Measurements from ENCODE around the gene REEP1.

Gene REEP1

DNA sequence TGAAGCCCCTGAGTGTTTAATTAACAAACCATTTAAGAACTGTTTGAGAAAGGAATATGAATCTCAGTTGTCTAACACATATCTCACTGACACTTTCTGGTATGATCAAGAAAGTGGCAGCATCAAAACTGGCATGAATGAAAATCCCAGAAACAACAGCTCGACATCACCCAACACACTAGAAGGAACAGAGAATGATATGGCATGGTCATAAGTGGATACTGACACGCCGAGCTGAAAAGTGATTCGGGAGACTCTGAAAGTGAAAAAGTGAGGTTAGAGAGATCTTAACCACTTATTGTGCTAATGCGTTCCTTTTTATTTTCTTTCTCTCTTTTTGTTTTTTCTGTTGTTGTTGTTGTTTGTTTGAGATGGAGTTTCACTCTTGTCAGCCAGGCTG, 100.3 kb downstream of the REEP1 start:
- ChIA-PET CTCF (no interaction called here), POLR2A (no interaction called here)
- DNase-seq (ENCODE audit: extremely low spot score), result no peak
- TF ChIP-seq TARDBP (IDR thresholded peaks at IDR 0.05), result no peak
- no peak for TF ChIP-seq HDGF (IDR thresholded peaks at IDR 0.05; ENCODE audit: borderline replicate concordance)
- TF ChIP-seq ZNF384 (IDR thresholded peaks at IDR 0.05), result no peak
- no peak for TF ChIP-seq L3MBTL2 (conservative IDR thresholded peaks at IDR 0.05)
- no peak for TF ChIP-seq NFRKB (IDR thresholded peaks at IDR 0.05)
- no peak for TF ChIP-seq SP1 (IDR thresholded peaks at IDR 0.05)
- no peak for TF ChIP-seq BHLHE40 (IDR thresholded peaks at IDR 0.05; ENCODE audit: borderline replicate concordance)
- no peak for TF ChIP-seq FOXK2 (IDR thresholded peaks at IDR 0.05)
- TF ChIP-seq FOXM1 (IDR thresholded peaks at IDR 0.05; ENCODE audit: borderline replicate concordance), result no peak
- no peak for TF ChIP-seq ELF4 (IDR thresholded peaks at IDR 0.05)

DNA sequence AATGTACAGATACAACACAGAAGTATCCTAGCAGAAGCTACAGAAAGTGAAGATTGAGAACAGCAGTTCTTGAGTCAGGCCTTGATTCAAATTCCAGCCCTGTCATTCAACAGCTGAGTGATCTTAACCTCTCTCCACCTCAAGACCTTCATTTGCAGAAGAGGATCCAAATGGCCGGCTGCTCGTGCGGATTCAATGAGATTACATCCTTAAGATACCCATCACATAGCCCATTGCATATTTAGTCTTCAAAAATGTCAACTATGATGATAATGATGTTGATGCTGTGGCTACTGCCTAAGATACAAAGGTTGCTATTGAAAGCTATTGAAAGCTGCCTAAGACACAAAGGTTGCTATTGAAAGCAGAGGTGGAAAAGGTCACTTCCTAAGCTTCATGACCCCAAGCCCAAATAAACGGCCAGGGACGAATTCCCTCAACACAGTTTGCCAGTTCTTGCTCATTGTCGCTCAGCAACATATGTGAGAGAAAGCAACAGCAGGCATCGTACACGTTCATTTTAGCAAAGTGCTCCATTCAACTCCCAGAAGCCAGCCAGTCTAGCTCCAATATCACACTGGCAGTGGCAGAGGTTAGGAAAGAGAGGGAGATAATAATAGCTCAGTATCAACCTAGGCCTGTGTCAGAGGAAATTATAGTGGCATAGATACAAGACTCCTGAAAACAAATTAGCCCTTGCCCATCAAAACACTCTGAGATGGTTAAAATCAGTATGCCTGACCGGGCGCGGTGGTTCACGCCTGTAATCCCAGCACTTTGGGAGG, 102.0 kb downstream of the REEP1 start:
- POLR2A ChIA-PET, result interaction anchor here (0.7 kb wide), 1 partner anchor 80 kb away, joined by 3 read pairs; no protein-coding TSS in a partner anchor
- no peak for DNase-seq (ENCODE audit: extremely low spot score)
- no peak for TF ChIP-seq NFRKB (IDR thresholded peaks at IDR 0.05)
- no peak for TF ChIP-seq FOXK2 (IDR thresholded peaks at IDR 0.05)
- TF ChIP-seq LEF1 (IDR thresholded peaks at IDR 0.05; ENCODE audit: borderline replicate concordance), result no peak
- TF ChIP-seq CTBP1 (IDR thresholded peaks at IDR 0.05; ENCODE audit: borderline replicate concordance), result no peak
- TF ChIP-seq SUZ12 (IDR thresholded peaks at IDR 0.05), result no peak
- TF ChIP-seq HDGF (IDR thresholded peaks at IDR 0.05; ENCODE audit: borderline replicate concordance), result no peak
- no peak for TF ChIP-seq ELF4 (IDR thresholded peaks at IDR 0.05)
- no peak for TF ChIP-seq TARDBP (IDR thresholded peaks at IDR 0.05)
- no peak for TF ChIP-seq FOXM1 (IDR thresholded peaks at IDR 0.05; ENCODE audit: borderline replicate concordance)
- TF ChIP-seq ARNT (IDR thresholded peaks at IDR 0.05), result no peak
- TF ChIP-seq BHLHE40 (IDR thresholded peaks at IDR 0.05; ENCODE audit: borderline replicate concordance), result no peak
- no peak for TF ChIP-seq FOXA1 (IDR thresholded peaks at IDR 0.05)
- TF ChIP-seq, protein P1, sequence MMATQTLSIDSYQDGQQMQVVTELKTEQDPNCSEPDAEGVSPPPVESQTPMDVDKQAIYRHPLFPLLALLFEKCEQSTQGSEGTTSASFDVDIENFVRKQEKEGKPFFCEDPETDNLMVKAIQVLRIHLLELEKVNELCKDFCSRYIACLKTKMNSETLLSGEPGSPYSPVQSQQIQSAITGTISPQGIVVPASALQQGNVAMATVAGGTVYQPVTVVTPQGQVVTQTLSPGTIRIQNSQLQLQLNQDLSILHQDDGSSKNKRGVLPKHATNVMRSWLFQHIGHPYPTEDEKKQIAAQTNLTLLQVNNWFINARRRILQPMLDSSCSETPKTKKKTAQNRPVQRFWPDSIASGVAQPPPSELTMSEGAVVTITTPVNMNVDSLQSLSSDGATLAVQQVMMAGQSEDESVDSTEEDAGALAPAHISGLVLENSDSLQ (IDR thresholded peaks at IDR 0.05), result no peak
- TF ChIP-seq L3MBTL2 (conservative IDR thresholded peaks at IDR 0.05), result no peak
- TF ChIP-seq SP1 (IDR thresholded peaks at IDR 0.05), result no peak
- no peak for TF ChIP-seq ZNF384 (IDR thresholded peaks at IDR 0.05)
- CTCF ChIA-PET, result interaction anchor here (0.7 kb wide), 1 partner anchor 14 kb away, joined by 3 read pairs; no protein-coding TSS in a partner anchor

DNA sequence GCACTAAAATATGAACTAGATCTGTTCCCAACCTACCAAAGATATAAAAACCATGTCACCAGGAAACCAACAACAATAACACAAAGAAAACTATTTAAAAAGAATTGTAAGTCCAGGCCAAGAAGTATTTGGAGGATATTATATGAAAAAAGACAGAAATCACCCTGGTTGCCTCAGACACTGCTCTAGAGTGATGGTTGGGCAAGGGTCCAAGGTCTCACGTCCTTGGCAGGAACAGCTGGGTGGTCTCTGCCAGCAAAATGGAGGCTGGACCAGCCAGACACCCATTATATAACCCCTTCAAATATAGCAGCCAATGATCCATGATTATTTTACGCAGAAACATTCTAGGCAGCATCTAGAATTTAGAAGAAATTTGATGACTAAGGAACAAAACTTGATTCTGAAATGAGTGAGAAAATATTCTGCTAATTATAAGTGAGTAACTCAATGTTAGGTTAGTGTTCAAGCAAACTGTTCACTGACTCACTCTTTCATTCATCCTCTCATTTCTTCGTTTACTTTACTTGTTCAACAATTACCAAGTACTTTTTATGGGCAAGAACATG, 102.8 kb downstream of the REEP1 start:
- no peak for DNase-seq (ENCODE audit: extremely low spot score)
- ChIA-PET POLR2A (no interaction called here), CTCF (interaction anchor here (0.7 kb wide), 1 partner anchor 14 kb away, joined by 3 read pairs; no protein-coding TSS in a partner anchor)
- TF ChIP-seq TARDBP (IDR thresholded peaks at IDR 0.05) (no peak), ZNF384 (IDR thresholded peaks at IDR 0.05) (no peak), LEF1 (IDR thresholded peaks at IDR 0.05; ENCODE audit: borderline replicate concordance) (no peak)

DNA sequence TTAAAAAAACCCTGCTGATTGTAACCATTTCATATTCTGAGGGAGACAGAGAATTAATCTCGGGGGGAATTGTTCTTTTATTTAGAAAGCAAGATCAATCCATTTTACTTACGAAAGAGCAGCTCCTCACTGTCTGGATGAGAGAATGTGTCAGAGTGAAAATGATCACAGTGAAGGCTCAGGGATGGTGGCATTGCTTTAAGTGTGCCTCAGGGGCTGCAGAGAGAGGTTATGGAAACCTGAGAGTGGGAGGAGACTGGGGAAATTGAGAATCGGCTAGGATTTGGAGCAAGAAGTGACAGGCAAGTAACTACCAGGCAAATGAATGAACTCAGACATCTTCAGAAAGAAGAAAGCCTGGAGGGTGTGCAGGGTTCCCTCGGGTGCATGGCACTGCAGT, 104.0 kb downstream of the REEP1 start:
- ChIA-PET POLR2A (no interaction called here), CTCF (interaction anchor here (0.6 to 0.8 kb wide), 2 partner anchors 13 to 17 kb away, joined by 3 read pairs; no protein-coding TSS in a partner anchor)
- TF ChIP-seq NFRKB (IDR thresholded peaks at IDR 0.05) (no peak), BHLHE40 (IDR thresholded peaks at IDR 0.05; ENCODE audit: borderline replicate concordance) (no peak), SP1 (IDR thresholded peaks at IDR 0.05) (no peak), ARNT (IDR thresholded peaks at IDR 0.05) (no peak), SUZ12 (IDR thresholded peaks at IDR 0.05) (no peak), LEF1 (IDR thresholded peaks at IDR 0.05; ENCODE audit: borderline replicate concordance) (no peak), TARDBP (IDR thresholded peaks at IDR 0.05) (no peak), HDGF (IDR thresholded peaks at IDR 0.05; ENCODE audit: borderline replicate concordance) (no peak), ZNF384 (IDR thresholded peaks at IDR 0.05) (no peak), FOXM1 (IDR thresholded peaks at IDR 0.05; ENCODE audit: borderline replicate concordance) (no peak), ELF4 (IDR thresholded peaks at IDR 0.05) (no peak), L3MBTL2 (conservative IDR thresholded peaks at IDR 0.05) (no peak), FOXK2 (IDR thresholded peaks at IDR 0.05) (no peak), CTBP1 (IDR thresholded peaks at IDR 0.05; ENCODE audit: borderline replicate concordance) (no peak), FOXA1 (IDR thresholded peaks at IDR 0.05) (no peak)
- TF ChIP-seq, protein P1 (IDR thresholded peaks at IDR 0.05), result no peak
- no peak for DNase-seq (ENCODE audit: extremely low spot score)

DNA sequence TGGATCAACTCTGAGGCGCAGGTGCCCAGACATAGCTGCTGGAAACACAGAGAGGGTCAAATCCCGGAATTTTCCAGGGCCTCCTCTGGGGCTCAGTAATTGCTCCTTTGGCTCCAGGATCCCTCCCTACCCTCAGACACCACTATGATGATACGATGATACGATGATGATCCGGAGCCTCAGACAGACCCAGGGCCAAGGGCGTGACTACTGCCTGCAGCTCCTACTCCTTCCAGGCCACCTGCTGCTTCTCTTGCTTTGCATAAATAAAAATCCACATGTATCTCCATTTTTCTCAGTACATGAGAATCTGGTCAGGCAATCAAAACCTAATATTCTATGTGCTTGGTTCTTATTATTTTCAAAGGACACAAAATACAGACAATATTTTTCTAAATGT, 104.5 kb downstream of the REEP1 start:
- POLR2A ChIA-PET, result no interaction called here
- DNase-seq (ENCODE audit: extremely low spot score), result no peak
- CTCF ChIA-PET, result interaction anchor here (0.6 to 0.8 kb wide), 2 partner anchors 12 to 18 kb away, joined by 3 read pairs; no protein-coding TSS in a partner anchor
- TF ChIP-seq ZNF384 (IDR thresholded peaks at IDR 0.05) (no peak), ELF4 (IDR thresholded peaks at IDR 0.05) (no peak), L3MBTL2 (conservative IDR thresholded peaks at IDR 0.05) (no peak), NFRKB (IDR thresholded peaks at IDR 0.05) (no peak), SP1 (IDR thresholded peaks at IDR 0.05) (no peak), FOXM1 (IDR thresholded peaks at IDR 0.05; ENCODE audit: borderline replicate concordance) (no peak), LEF1 (IDR thresholded peaks at IDR 0.05; ENCODE audit: borderline replicate concordance) (no peak), HDGF (IDR thresholded peaks at IDR 0.05; ENCODE audit: borderline replicate concordance) (no peak), TARDBP (IDR thresholded peaks at IDR 0.05) (no peak), FOXK2 (IDR thresholded peaks at IDR 0.05) (no peak), BHLHE40 (IDR thresholded peaks at IDR 0.05; ENCODE audit: borderline replicate concordance) (no peak), ARNT (IDR thresholded peaks at IDR 0.05) (no peak)

DNA sequence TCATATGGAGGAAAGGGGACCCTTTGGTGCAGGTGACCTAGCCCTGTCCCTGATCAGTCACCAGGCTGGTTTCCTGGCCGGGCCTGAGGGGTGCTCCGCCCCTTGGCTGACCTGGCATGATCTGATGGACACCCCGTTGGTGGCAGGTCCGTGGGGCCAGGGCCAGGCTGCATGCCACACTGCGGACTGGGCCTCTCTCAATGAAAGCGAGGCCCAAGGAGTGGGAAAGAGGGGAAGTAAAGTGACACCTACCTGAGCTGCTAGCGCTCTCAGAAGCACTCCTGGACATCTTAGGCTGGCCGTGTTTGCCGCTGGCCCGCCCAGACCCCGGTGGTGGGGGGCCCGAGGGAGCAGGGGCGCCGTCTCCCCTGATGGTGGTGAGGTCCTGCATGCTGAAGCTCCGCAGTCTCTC, 105.0 kb downstream of the REEP1 start:
- TF ChIP-seq FOXK2 (IDR thresholded peaks at IDR 0.05) (no peak), SUZ12 (IDR thresholded peaks at IDR 0.05) (no peak), NFRKB (IDR thresholded peaks at IDR 0.05) (no peak), ELF4 (IDR thresholded peaks at IDR 0.05) (no peak), HDGF (IDR thresholded peaks at IDR 0.05; ENCODE audit: borderline replicate concordance) (no peak), ZNF384 (IDR thresholded peaks at IDR 0.05) (no peak), BHLHE40 (IDR thresholded peaks at IDR 0.05; ENCODE audit: borderline replicate concordance) (no peak), FOXM1 (IDR thresholded peaks at IDR 0.05; ENCODE audit: borderline replicate concordance) (no peak), L3MBTL2 (conservative IDR thresholded peaks at IDR 0.05) (no peak), ARNT (IDR thresholded peaks at IDR 0.05) (no peak), SP1 (IDR thresholded peaks at IDR 0.05) (no peak), LEF1 (IDR thresholded peaks at IDR 0.05; ENCODE audit: borderline replicate concordance) (no peak), FOXA1 (IDR thresholded peaks at IDR 0.05) (no peak)
- DNase-seq (ENCODE audit: extremely low spot score), result no peak
- CTCF ChIA-PET, result interaction anchor here (0.8 kb wide), 1 partner anchor 12 kb away, joined by 3 read pairs; no protein-coding TSS in a partner anchor
- POLR2A ChIA-PET, result no interaction called here

All from HEK293T (cell line).